HS-5 (cell line): ENCODE measurements around the gene GCNT1.
A peak's percentile ranks its signal among the peaks of the same experiment; 100 is the strongest.
"Not testable (repeated sequence)": the region's sequence is repeated elsewhere in the genome, so short reads cannot be mapped to it uniquely, and the experiment has no call there.

Experiments used
- DNase-seq: peaks from one replicate; pipeline ENCODE4 v3.0.0-alpha.2; 2012; ENCODE audit warnings: low read depth

GCNT1 gene

DNA sequence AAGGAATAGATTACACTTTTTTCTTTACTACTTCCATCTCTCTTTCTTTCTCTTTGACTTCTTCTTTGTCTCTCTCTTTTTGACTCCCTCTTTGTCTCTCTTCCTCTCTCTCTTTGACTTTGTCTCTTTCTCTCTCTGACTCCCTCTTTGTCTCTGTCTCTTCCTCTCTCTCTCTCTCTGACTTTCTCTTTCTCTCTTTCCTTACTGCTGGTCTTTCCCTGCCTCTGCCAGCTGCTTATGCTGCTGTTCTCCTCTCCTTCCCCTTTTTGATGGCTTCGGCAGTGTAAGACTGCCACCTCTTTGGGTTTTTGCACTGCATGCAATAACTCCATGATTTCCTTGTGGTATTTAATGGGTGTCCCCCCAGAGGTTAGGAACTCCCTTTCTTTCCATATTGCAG lies 32.1 kb downstream of the GCNT1 start:
- not testable (repeated sequence) for DNase-seq

GRCh38 chr9:76493496-76493895 lies 34.5 kb downstream of the GCNT1 start:
- not testable (repeated sequence) for DNase-seq

GRCh38 chr9:76500061-76500460 lies 41.1 kb downstream of the GCNT1 start:
- DNase-seq = no peak

GRCh38 chr9:76502746-76503145 lies 43.8 kb downstream of the GCNT1 start:
- no peak for DNase-seq

GRCh38 chr9:76510041-76510440 lies 51.1 kb downstream of the GCNT1 start:
- peak; percentile 70 for DNase-seq

DNA sequence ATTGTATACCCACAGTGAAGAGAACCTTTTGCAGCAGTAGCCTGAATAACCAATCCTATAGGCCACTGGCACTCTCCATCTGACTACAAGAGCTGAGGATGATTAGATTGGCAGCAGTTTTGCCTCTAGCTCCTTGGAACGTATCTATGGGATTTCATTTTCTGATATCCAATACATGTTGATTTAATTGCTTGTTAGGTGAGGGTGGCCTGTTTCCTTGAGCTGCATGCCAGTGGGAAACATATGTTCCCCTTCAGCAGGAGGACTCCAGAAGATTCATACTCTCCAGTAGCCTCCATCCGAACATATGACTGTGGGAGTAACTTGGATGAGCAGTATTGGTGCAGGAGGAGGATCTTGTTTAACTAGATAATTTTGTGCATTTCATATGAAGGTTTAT lies 51.5 kb downstream of the GCNT1 start:
- DNase-seq = no peak

GRCh38 chr9:76512826-76513225 lies 53.8 kb downstream of the GCNT1 start:
- peak; percentile 38 for DNase-seq

DNA sequence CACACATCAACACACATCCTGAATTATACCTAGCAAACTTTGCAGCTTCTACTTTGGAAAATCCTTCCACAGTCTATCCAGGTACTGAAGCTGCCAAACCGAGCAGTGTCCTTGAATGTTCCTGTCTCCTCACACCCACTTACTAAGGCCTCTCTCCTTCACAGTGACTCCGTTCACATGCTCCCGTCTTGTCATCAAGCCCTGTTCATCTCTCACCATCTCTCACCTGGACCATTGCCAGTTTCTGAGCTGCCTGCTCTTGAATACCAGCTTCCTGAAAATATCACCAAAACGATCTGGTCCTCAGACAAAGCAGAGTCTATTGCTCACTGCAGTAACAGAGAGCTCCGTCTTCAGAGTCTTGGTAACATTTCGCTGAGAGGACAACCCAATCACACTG lies 57.4 kb downstream of the GCNT1 start:
- no peak for DNase-seq

- DNase-seq = no peak
These were observed 57.9 kb downstream of the GCNT1 start for GRCh38 chr9:76516871-76517270.

GRCh38 chr9:76519075-76519835 lies 60.3 kb downstream of the GCNT1 start:
- DNase-seq = no peak

GRCh38 chr9:76521244-76521681 lies 62.3 kb downstream of the GCNT1 start:
- no peak for DNase-seq

GRCh38 chr9:76521906-76522305 lies 62.9 kb downstream of the GCNT1 start:
- no peak for DNase-seq

- DNase-seq = not testable (repeated sequence)
These were observed 64.7 kb downstream of the GCNT1 start for GRCh38 chr9:76523617-76524200.

DNA sequence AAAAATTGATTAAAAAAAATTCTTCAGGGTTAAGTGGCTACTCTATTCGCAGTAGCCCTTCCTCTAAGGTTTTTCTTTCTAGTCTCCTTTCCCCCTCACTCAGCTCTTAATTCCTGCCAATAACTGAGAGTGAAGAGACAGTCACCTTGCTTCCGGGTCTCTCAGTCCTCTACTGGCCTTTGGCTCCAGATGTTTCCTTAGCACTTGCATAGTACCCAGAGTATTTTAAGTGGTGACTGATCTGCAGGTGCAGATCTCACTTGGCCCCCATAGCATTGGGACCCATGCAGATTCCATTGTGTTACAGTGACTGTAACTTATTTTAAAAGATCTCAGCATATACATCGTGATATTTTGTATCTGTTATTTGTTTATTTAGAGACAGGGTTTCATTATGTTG lies 66.2 kb downstream of the GCNT1 start:
- no peak for DNase-seq

GRCh38 chr9:76526026-76526425 lies 67.0 kb downstream of the GCNT1 start:
- DNase-seq = no peak

DNA sequence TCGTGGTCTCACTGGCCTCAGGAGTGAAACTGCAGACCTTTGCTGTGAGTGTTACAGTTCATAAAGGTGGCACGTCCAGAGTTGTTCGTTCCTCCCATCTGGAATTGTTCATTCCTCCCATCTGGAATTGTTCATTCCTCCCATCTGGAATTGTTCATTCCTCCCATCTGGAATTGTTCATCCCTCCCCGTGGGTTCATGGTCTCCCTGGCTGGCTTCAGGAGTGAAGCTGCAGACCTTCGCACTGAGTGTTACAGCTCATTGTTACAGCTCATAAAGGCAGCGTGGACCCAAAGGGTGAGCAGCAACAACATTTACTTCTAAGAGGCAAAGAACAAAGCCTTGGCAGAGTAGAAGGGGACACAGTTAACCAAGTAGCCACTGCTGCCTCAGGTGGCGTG lies 69.1 kb downstream of the GCNT1 start:
- peak; percentile 22 for DNase-seq

DNA sequence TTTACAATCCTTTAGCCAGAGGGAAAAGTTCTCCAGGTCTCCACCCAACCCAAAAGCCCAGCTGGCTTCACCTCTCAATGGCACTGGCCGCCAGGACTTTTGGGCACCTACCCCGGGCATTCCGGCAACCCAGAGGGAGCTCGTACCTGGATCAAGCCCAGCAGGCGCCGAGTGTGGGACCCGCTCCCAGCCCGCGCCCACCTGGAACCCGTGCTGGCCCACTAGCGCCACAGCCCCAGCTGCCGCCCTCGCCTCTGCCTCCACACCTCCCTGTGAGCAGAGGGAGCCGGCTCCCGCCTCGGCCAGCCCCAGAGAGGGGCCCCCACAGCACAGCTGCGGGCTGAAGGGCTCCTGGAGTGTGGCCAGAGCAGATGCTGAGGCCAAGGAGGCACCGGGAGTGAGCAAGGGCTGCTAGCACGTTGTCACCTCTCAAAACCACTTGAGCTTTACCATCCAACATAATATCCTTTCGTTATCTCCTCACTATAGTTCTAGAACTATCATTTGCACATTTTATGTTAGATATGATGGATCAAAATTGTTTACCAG lies 69.7 kb downstream of the GCNT1 start:
- DNase-seq = no peak

GRCh38 chr9:76529653-76530052 lies 70.7 kb downstream of the GCNT1 start:
- no peak for DNase-seq

DNA sequence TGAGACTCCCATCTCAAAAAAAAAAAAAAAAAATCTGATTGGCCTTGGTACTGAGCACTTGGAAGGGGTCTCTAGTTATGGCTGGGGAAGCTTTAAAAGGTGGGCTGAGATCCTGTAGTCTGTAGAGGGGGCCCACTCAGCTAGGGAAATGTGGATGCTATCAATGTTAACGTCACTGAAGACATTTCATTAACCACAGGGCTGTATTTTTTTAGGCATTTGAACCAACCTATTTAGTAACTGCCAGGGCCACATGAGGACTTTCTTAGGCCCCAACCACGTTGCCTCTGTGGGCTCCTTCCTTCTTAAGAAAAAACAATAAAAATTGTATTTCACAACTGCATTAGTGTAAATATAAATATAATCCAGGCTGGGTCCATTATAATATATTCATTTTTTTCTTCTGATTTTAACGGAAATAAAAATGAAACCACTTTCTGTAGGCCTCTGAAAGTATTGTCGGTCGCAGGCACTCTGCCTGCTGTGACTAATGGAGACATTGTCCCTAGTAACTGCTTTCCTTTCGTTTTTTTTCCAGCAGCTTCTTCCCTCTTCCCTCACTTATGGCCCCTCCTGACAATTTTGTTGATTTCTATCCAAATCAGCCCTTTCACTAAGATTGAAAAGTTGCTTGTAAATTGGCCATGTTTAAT lies 71.6 kb downstream of the GCNT1 start:
- DNase-seq = no peak

DNA sequence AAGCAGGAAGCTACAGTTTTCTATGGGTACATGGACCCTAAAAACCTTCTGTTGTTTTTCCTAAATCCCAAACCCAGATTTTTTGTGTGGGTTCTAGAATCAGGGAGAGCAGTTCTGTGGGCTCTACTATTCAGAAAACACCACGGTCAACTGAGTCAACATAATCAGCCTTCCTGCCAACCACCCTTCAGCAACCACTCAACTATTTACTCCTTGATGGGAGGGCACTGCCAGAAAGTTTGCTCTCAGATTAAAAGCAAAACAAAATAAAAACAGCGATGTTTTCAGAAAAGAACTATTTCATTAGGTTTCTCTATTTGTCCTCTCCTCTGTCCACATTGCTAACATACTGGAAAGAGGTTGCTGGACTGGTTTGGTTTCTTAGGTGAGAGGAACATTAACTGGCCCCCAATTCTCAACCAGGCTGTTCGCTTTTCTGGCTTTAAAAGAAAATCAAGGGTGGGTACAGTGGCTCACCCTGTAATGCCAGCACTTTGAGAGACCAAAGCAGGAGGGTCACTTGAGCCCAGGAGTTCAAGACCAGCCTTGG lies 72.3 kb downstream of the GCNT1 start:
- DNase-seq = no peak

DNA sequence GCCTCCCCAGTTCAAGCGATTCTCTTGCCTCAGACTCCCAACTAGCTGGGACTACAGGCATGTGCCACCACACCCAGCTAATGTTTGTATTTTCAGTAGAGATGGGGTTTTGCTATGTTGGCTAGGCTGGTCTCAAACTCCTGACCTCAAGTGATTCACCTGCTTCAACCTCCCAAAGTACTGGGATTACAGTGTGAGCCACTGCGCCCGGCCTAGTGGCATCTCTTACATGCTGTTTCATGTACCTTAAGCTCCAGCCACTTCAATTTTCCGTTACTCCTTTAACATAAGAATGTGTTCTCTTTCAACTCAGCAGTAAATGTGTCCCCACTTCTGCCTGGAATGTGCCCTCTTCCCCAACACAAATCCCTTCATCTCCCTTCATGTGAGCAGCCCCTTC lies 73.9 kb downstream of the GCNT1 start:
- DNase-seq = not testable (repeated sequence)

- peak; percentile 20 for DNase-seq
These were observed 75.0 kb downstream of the GCNT1 start for GRCh38 chr9:76534026-76534425.
